Stimulated activated CD8-positive, alpha-beta memory T cell treated with anti-CD3 and anti-CD28 coated beads, Interleukin-15, amount 100 ng/mL, for 1 hour (primary cell): Measurements from ENCODE around the gene CMIP.

Source experiments
- DNase-seq: peaks from one replicate; pipeline ENCODE4 v3.0.0-alpha.2; 2020; ENCODE audit warnings: low read depth

The CMIP gene

DNA sequence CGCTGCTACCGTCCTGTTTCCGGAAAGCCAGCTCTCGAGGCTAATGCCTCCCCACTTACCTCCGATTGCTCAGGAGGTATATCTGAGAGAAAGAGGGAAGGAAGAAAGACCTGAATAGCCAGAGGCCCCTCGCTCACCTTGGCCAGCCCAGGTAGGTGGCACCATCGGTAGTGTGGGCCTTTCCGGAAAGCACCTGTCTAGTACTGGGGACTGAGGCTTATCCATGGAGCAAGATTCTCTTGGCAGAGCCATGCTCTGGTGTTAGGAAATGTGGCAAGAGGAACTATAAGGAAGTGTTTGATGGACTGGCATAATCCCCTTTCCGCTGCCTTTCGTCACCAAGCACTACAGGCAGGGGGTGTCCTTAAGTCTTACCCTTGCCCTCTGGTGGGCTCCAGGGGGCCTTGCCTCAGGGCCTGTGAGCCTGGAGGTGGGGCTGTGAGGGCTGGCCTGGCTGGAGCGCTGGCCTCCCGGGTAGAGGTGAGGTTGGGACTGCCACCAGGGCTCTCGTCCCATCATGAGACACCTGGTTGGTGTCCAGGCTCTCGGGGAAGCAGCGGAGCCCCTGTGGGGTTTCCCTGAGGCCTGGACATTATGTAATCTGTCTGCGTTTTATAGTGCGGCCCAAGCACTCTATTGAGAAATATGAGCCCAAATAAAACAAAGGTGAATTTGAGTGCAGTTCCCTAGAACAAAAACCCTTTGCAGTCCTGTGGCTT lies 2.9 kb downstream of the CMIP start:
- no peak for DNase-seq

DNA sequence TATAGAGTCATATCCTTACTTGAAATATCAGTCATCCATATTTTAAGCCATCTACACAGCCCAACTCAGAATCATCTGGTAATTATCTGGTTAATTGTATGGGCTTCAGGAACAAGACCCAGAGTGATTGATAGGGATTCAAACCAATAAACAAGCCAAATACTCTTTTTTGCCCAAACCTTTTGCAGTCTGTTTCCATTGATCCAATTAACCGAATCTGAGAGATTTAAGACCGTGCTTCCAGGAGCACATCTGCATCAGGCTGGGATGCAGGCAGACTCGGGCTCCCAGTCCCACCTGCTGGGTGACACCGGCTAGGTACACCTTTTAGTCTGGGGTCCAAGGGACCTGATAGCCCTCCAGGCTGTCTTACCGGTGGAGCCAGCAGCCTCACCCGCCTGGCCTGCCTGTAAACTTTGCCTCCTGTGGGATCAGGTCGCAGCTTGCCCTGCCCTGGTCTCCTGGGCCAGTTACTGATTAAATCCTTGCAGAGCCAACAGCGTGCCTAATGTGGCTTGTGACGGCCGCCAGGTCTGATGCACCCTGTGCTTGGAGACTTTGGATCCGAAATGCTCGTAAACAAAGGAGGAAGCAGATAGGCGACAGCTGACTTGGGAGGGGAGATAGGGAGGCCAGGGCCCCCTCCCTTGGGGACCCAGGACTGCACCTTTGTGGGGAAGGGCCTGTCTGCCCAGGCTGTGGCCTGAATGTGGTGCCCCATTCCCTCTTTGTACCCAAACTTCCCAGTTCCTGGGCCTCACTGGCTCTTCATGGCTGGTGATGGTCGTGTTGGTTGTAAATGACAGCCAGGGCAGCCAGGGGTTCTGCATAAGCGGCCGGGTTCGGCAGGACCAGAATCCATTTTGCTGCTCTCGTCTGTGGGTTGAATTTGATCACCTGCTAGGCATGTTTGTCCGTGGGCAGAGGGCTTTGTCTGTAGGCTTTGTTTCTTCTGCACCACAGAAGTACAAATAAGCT lies 3.8 kb downstream of the CMIP start:
- no peak for DNase-seq

DNA sequence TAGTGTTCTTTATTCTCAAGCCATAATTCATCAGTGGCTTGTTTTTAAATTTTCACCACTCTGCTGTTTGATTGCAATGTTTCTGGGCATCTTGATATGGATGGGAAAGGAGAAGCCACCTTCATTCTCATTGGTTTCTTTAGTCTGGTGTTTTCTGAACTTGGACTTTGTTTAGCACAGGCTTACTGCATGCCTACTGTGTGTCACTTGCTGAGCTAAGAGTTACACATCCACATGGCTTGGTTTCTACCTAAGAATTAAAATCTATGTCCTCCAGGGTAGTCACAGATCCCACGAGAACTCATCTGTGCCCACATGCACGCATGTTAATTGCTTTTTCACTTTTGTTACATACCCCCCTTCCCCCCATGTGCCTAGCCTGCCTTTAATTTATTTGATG lies 4.6 kb downstream of the CMIP start:
- no peak for DNase-seq

- no peak for DNase-seq
Measured at GRCh38 chr16:81449899-81450608, 5.4 kb downstream of the CMIP start.

- DNase-seq, result no peak
Measured at GRCh38 chr16:81450783-81451491, 6.3 kb downstream of the CMIP start.

- DNase-seq, result no peak
Measured at GRCh38 chr16:81451753-81452680, 7.4 kb downstream of the CMIP start.

- DNase-seq, result no peak
Measured at GRCh38 chr16:81453091-81453728, 8.6 kb downstream of the CMIP start.

GRCh38 chr16:81454044-81454443 lies 9.4 kb downstream of the CMIP start:
- DNase-seq, result no peak

GRCh38 chr16:81455006-81455405 lies 10.4 kb downstream of the CMIP start:
- no peak for DNase-seq

GRCh38 chr16:81455720-81456494 lies 11.3 kb downstream of the CMIP start:
- no peak for DNase-seq

- no peak for DNase-seq
Measured at GRCh38 chr16:81456523-81457325, 12.1 kb downstream of the CMIP start.

DNA sequence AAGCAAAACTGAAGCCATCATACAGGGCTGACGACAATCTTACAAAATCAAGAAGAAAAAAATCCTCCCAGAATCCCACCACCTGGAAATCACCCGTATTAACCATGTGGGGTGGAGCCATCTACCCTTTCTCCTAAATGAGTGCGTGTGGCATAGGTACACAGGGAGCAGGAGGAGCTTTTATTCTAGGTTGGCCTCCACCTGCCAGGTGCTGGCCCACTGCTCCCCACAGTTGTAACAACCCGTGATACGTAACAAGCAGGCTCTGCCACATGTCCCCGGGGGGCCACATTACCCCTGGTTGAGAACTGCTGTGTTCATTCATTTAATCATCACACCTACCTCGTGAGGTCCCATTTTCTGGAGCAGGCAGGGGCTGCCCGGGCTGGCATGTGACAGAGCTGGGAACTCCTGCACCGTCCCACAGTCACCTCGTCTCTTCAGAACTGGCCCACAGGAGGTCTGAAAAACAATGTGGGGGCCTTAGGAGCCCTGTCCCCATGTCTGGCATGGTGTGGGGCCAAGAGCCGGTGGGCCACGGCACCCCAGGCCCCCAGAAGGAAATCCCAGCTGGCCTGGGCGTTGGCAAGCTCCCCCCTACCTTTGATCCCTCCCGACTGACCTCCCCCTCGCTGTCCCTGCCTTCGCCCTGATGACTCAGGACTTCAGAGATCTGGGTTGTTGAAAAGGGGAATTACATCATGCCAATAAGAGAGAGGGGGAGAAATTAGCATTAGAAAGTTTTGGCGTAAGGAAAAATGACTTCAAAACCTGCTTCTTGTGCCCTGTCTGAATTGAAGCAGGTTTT lies 12.9 kb downstream of the CMIP start:
- no peak for DNase-seq

- DNase-seq, result no peak
Measured at GRCh38 chr16:81458149-81458669, 13.6 kb downstream of the CMIP start.

- no peak for DNase-seq
Measured at GRCh38 chr16:81458827-81459598, 14.4 kb downstream of the CMIP start.

GRCh38 chr16:81460075-81460474 lies 15.5 kb downstream of the CMIP start:
- no peak for DNase-seq

- DNase-seq, result no peak
Measured at GRCh38 chr16:81461243-81461642, 16.6 kb downstream of the CMIP start.

GRCh38 chr16:81461766-81462165 lies 17.2 kb downstream of the CMIP start:
- DNase-seq, result no peak
